ENCODE results near the gene CA11.
"Not testable (repeated sequence)": the region's sequence is repeated elsewhere in the genome, so short reads cannot be mapped to it uniquely, and the experiment has no call there.

The CA11 gene

DNA sequence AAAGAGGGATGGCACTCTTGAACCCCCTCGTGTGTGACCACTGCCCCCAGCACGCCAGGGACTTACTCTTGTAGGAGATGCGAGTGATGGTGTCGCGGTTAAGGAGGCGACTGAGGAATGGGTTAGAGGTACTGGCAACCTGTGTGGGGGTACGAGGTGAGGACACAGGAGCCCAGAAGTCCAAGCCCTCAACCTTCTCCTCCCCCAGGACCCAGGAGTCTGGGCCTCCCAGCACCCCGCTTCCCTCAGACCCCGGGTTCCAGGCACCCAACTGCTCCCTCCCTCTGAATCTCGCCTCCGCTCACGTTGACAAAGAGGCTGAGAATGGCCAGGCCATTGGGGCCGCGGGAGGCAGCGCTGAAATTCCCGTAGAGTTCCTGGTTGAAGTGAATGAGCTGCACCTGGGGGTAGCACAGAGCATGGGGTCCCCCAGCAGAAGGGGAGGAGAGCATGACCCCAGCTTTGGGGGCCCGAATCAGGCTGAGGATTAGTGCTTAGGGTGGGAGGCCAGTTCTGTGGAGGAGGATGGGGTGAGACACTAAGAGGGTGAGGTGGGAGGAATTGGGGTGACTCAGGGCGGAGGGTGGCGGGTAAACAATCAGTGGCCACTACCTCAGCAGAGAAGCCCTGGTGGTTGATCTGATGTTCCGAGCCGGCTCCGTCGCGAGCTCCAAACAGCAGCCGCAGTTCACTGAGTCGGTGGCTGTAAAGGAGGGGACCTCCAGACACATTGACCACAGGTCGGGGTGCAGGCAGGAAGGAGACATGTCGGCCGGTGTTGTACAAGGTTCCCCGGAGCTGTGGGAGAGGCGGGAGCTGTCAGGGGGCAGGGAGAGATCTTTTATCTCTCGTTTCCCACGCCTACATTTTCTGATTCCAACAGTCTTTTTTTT, 6.3 kb downstream of the CA11 start:
- DNase-seq = no peak

DNA sequence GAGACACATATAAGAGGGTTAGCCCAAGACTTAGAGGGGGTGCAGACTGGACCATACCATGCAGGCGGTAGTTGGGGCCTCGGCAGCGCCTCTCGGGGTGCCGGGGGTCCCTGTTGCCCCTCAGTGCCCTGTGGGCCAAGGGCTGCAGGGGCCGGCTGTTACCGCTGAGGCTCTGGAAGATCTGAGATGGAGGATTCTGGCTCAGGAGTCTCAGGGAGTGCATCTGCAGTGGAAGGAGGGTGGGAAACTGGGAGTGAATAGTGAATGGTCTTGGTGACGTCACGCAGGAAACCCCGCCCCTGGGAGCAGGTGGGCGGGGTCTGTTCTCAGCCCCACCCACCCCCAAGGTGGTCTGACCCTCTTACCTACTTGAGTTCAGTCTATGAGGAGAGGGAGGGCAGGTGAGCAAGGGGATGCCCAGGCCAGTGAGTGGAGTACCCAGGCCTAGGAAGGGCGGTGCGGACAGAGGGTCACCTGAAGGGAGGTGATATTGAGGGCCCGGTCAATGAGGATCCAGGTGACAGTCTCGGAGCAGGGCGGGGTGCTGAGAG, 7.1 kb downstream of the CA11 start:
- DNase-seq = no peak

DNA sequence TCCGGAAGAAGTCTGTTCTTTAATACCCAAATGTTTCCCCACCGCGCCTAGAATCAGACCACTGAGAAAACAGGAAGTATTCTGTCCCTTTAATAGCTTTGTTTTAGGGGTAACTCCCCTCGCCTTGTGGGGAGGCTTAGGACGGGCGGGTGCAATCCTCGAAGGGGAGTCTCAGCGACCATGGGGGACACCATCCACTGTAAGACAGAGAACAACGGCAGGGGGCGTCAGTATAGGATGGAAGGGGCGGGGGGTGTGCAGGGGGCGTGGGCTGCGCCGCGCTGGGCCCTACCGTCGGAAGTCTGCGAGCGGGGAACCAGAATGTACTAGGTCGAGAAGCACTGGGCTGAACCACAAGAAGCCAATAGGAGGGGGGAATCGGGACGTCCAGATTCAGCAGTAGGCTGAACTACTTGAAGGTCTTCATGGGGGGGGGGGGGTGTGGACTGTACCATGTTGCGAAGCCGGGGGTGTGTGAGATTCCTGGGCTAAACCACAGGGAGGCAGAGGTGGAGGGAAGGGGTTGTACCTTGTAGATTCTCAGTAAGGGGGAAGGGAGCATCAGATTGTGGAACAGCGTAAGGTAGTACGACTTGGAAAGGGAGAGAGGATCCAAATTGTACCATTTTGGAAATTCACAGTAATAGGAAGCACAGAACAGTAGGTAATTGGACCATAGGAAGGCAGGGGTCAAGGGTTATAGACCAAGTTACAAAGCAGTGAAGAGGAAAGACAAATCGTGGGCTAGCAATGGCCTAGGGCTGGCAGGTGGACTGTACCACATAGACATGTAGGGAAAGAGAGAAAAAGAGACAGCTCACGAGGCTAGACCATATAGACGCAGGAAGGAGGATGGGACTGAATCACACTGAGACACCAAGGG, 7.8 kb downstream of the CA11 start:
- peak; percentile 74 for DNase-seq

- peak; percentile 94 for DNase-seq
Observed at GRCh38 chr19:48637449-48637947, 8.5 kb downstream of the CA11 start.

DNA sequence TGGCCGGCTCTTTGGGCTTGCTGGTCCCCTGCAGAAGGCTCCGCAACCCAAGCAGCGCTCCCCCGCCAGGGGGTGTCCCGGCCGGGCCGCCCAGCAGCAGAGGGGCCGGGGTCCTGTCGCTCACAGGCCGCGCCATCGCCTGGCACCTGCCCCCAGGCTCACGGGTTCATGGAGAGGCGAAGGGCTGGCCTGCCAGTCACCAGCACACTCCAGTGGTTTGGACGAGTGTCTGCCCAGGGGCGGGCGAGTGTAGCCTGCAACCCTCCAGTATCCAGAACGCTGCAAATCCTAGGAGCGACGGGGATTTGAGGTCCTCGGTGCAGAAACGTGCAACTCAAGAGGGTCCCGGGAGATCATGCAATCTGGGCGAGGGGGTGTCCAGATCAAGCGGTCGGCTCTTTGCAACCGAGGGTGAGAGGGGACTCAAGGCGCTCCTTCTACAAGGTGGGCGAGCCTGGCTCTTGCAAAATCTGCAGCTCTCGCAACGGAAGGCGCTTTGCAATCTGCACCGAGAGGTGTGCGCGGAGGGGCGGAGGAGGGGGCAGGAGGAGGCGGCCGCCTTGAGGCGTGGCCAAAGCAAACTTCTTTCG, 9.0 kb downstream of the CA11 start, which contains the start of gene DBP:
DBP (minus strand) TSS at position 521 of the 590 bp plus-strand sequence; CDS start at position 136, 385 bp downstream.
- DNase-seq = peak; percentile 29

GRCh38 chr19:48635966-48636858, 9.8 kb downstream of the CA11 start:
- peak; percentile 12 for DNase-seq

- DNase-seq = peak; percentile 22
Observed at GRCh38 chr19:48635263-48635965, 10.6 kb downstream of the CA11 start.

- peak; percentile 89 for DNase-seq
Observed at GRCh38 chr19:48634424-48635262, 11.3 kb downstream of the CA11 start.

GRCh38 chr19:48634036-48634342, 12.0 kb downstream of the CA11 start:
- DNase-seq = no peak

- DNase-seq = no peak
Observed at GRCh38 chr19:48633148-48634035, 12.6 kb downstream of the CA11 start.

GRCh38 chr19:48632692-48633147, 13.3 kb downstream of the CA11 start:
- DNase-seq = no peak

DNA sequence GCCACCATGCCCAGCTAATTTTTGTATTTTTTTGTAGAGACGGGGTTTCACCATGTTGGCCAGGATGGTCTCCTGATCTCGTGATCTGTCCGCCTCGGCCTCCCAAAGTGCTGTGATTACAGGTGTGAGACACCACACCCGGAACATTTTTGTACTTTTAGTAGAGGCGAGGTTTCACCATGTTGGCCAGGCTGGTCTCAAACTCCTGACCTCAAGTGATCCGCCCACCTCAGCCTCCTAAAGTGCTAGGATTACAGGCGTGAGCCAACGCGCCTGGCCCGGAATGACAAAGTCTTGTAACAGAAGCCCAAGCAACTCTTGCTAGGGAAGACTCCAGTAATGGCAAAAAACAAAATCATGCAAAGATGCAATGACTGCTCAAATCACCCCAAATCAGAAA, 13.7 kb downstream of the CA11 start:
- DNase-seq = not testable (repeated sequence)

DNA sequence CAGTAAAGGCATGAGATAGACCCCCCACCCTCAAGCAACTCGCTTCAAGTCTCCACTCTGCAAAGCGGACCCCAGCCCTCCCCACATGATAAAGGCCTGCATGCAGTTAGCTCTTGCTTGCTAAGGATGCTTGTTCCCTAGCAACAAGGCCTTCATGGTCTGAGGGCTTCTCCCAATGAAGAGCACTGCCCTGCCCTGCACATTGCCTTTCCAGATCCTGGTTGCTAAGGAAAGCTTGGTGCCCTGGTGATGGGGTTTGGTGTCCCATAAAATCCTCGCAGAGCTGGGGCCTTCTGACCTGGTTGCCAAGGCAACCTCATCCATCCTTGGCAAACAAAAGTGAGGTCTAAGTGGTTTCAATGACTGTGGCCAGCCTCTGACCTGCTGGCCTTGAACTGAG, 14.8 kb downstream of the CA11 start:
- no peak for DNase-seq

- DNase-seq = no peak
Observed at GRCh38 chr19:48630296-48631063, 15.5 kb downstream of the CA11 start.

DNA sequence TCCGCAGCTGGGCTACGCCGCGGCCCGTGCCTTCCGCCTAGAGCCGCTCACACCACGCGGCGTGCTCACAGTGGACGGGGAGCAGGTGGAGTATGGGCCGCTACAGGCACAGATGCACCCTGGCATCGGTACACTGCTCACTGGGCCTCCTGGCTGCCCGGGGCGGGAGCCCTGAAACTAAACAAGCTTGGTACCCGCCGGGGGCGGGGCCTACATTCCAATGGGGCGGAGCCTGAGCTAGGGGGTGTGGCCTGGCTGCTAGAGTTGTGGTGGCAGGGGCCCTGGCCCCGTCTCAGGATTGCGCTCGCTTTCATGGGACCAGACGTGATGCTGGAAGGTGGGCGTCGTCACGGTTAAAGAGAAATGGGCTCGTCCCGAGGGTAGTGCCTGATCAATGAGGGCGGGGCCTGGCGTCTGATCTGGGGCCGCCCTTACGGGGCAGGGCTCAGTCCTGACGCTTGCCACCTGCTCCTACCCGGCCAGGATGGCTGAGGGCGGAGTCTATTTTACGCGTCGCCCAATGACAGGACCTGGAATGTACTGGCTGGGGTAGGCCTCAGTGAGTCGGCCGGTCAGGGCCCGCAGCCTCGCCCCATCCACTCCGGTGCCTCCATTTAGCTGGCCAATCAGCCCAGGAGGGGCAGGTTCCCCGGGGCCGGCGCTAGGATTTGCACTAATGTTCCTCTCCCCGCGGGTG, 16.2 kb downstream of the CA11 start:
- DNase-seq = no peak

DNA sequence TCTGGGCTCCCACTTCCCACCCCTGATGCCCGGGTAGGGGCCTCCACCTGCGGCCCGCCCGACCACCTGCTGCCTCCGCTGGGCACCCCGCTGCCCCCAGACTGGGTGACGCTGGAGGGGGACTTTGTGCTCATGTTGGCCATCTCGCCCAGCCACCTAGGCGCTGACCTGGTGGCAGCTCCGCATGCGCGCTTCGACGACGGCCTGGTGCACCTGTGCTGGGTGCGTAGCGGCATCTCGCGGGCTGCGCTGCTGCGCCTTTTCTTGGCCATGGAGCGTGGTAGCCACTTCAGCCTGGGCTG, 16.7 kb downstream of the CA11 start:
- DNase-seq = no peak

- no peak for DNase-seq
Observed at GRCh38 chr19:48628486-48629296, 17.3 kb downstream of the CA11 start.

Data from NCI-H1092 (cell line).